BLaER1 (cell line): ENCODE results near the gene ZNFX1.

Experiments used
- H3K27ac ChIP-seq: shearing (Covaris generic); formaldehyde crosslinking; 2 replicates; pipeline ENCODE4 v1.8.1; 2022
- H3K27me3 ChIP-seq: shearing (Covaris generic); formaldehyde crosslinking; 2 replicates; pipeline ENCODE4 v1.8.1; 2022
- H3K36me3 ChIP-seq: shearing (Covaris generic); formaldehyde crosslinking; 2 replicates; pipeline ENCODE4 v1.8.1; 2022
- H3K4me1 ChIP-seq: shearing (Covaris generic); formaldehyde crosslinking; 2 replicates; pipeline ENCODE4 v1.8.1; 2022
- H3K4me2 ChIP-seq: shearing (Covaris generic); formaldehyde crosslinking; 2 replicates; pipeline ENCODE4 v1.8.1; 2022
- H3K4me3 ChIP-seq: shearing (Covaris generic); formaldehyde crosslinking; 2 replicates; pipeline ENCODE4 v1.8.1; 2022
- H3K9ac ChIP-seq: shearing (Covaris generic); formaldehyde crosslinking; 2 replicates; pipeline ENCODE4 v1.8.1; 2022
- H3K9me3 ChIP-seq: shearing (Covaris generic); formaldehyde crosslinking; 2 replicates; pipeline ENCODE4 v1.8.1; 2022
- H4K20me1 ChIP-seq: shearing (Covaris generic); formaldehyde crosslinking; 2 replicates; pipeline ENCODE4 v1.8.1; 2022
- Cebpa-rat ChIP-seq: shearing (Covaris generic); IDR thresholded peaks from 2 replicates; pipeline ENCODE4 v1.8.1; 2022

ZNFX1 gene

GRCh38 chr20:49259284-49259683, 18.6 kb downstream of the ZNFX1 start:
- TF ChIP-seq Cebpa-rat, result no peak
- H3K36me3 ChIP-seq, result peaks cover 99% of the 10 kb centered on the region
- H3K9ac ChIP-seq, result no peak overlapping the region
- no peak overlapping the region for H3K27ac ChIP-seq
- H3K4me2 ChIP-seq, result no peak overlapping the region
- H3K4me3 ChIP-seq, result no peak overlapping the region
- H4K20me1 ChIP-seq, result peaks cover 45% of the 10 kb centered on the region
- no peaks in the 10 kb centered on the region for H3K27me3 ChIP-seq
- no peaks in the 10 kb centered on the region for H3K4me1 ChIP-seq
- no peaks in the 10 kb centered on the region for H3K9me3 ChIP-seq

- Histone ChIP-seq H3K27ac (no peak overlapping the region), H3K4me2 (no peak overlapping the region), H3K27me3 (no peaks in the 10 kb centered on the region), H3K4me1 (no peaks in the 10 kb centered on the region), H3K4me3 (no peak overlapping the region), H3K36me3 (peaks cover 99% of the 10 kb centered on the region), H4K20me1 (peaks cover 29% of the 10 kb centered on the region), H3K9me3 (no peaks in the 10 kb centered on the region), H3K9ac (no peak overlapping the region)
- TF ChIP-seq Cebpa-rat, result no peak
Observed at GRCh38 chr20:49256261-49256660, 21.6 kb downstream of the ZNFX1 start.

- peaks cover 100% of the 10 kb centered on the region for H3K36me3 ChIP-seq
- H3K9me3 ChIP-seq, result no peaks in the 10 kb centered on the region
- no peak overlapping the region for H3K9ac ChIP-seq
- H4K20me1 ChIP-seq, result peaks cover 33% of the 10 kb centered on the region
- H3K27me3 ChIP-seq, result no peaks in the 10 kb centered on the region
- no peak overlapping the region for H3K4me2 ChIP-seq
- no peak for TF ChIP-seq Cebpa-rat
- H3K4me1 ChIP-seq, result peaks cover 14% of the 10 kb centered on the region
- H3K4me3 ChIP-seq, result no peak overlapping the region
- no peak overlapping the region for H3K27ac ChIP-seq
Observed at GRCh38 chr20:49252556-49253350, 25.1 kb downstream of the ZNFX1 start.

GRCh38 chr20:49248879-49249665, 28.8 kb downstream of the ZNFX1 start:
- H3K9ac ChIP-seq, result peak overlapping the region; percentile 38
- peak overlapping the region; percentile 54 for H3K27ac ChIP-seq
- no peak for TF ChIP-seq Cebpa-rat
- no peaks in the 10 kb centered on the region for H3K9me3 ChIP-seq
- peaks cover 55% of the 10 kb centered on the region for H4K20me1 ChIP-seq
- peaks cover 100% of the 10 kb centered on the region for H3K36me3 ChIP-seq
- no peaks in the 10 kb centered on the region for H3K27me3 ChIP-seq
- no peak overlapping the region for H3K4me3 ChIP-seq
- peaks cover 22% of the 10 kb centered on the region for H3K4me1 ChIP-seq
- no peak overlapping the region for H3K4me2 ChIP-seq

GRCh38 chr20:49248301-49248700, 29.6 kb downstream of the ZNFX1 start:
- Histone ChIP-seq H3K4me1 (peaks cover 22% of the 10 kb centered on the region), H3K9me3 (no peaks in the 10 kb centered on the region), H3K9ac (peak overlapping the region; percentile 38), H3K36me3 (peaks cover 100% of the 10 kb centered on the region), H3K4me2 (peak overlapping the region; percentile 60), H4K20me1 (peaks cover 55% of the 10 kb centered on the region), H3K27ac (peak overlapping the region; percentile 54), H3K4me3 (no peak overlapping the region), H3K27me3 (no peaks in the 10 kb centered on the region)
- no peak for TF ChIP-seq Cebpa-rat

GRCh38 chr20:49247792-49248191, 30.1 kb downstream of the ZNFX1 start:
- TF ChIP-seq Cebpa-rat, result no peak
- peak overlapping the region; percentile 60 for H3K4me2 ChIP-seq
- H3K4me1 ChIP-seq, result peaks cover 22% of the 10 kb centered on the region
- no peak overlapping the region for H3K4me3 ChIP-seq
- no peaks in the 10 kb centered on the region for H3K27me3 ChIP-seq
- H4K20me1 ChIP-seq, result peaks cover 55% of the 10 kb centered on the region
- peak overlapping the region; percentile 38 for H3K9ac ChIP-seq
- peaks cover 100% of the 10 kb centered on the region for H3K36me3 ChIP-seq
- H3K9me3 ChIP-seq, result no peaks in the 10 kb centered on the region
- peak overlapping the region; percentile 54 for H3K27ac ChIP-seq

- Histone ChIP-seq H3K9ac (peak overlapping the region; percentile 38; the same call in 1 of the 2 replicates), H3K27ac (peak overlapping the region; percentile 54), H3K4me1 (peaks cover 22% of the 10 kb centered on the region), H4K20me1 (peaks cover 55% of the 10 kb centered on the region), H3K9me3 (no peaks in the 10 kb centered on the region), H3K4me2 (peak overlapping the region; percentile 60), H3K4me3 (no peak overlapping the region), H3K36me3 (peaks cover 100% of the 10 kb centered on the region), H3K27me3 (no peaks in the 10 kb centered on the region)
- no peak for TF ChIP-seq Cebpa-rat
Observed at GRCh38 chr20:49247169-49247723, 30.6 kb downstream of the ZNFX1 start.

GRCh38 chr20:49245921-49246740, 31.7 kb downstream of the ZNFX1 start:
- Histone ChIP-seq H3K27me3 (no peaks in the 10 kb centered on the region), H4K20me1 (peaks cover 55% of the 10 kb centered on the region), H3K27ac (no peak overlapping the region; the same call in 1 of the 2 replicates), H3K4me2 (no peak overlapping the region), H3K36me3 (peaks cover 100% of the 10 kb centered on the region), H3K9ac (no peak overlapping the region), H3K4me3 (no peak overlapping the region), H3K4me1 (peaks cover 22% of the 10 kb centered on the region), H3K9me3 (no peaks in the 10 kb centered on the region)
- no peak for TF ChIP-seq Cebpa-rat

GRCh38 chr20:49237531-49237930, 40.3 kb downstream of the ZNFX1 start:
- Histone ChIP-seq H3K9ac (no peak overlapping the region), H3K27ac (no peak overlapping the region), H3K4me2 (no peak overlapping the region), H3K9me3 (no peaks in the 10 kb centered on the region), H3K27me3 (no peaks in the 10 kb centered on the region; the same call in 1 of the 2 replicates), H3K36me3 (peaks cover 100% of the 10 kb centered on the region), H4K20me1 (no peaks in the 10 kb centered on the region), H3K4me3 (no peak overlapping the region), H3K4me1 (no peaks in the 10 kb centered on the region)
- TF ChIP-seq Cebpa-rat, result no peak
